ENCODE results near the gene COLEC12.

- TF ChIP-seq CTCF (IDR thresholded peaks at IDR 0.05), result no peak
- no peak for TF ChIP-seq POLR2A (IDR thresholded peaks at IDR 0.05)
- TF ChIP-seq POLR2AphosphoS5 (IDR thresholded peaks at IDR 0.05), result no peak
- TF ChIP-seq EP300 (IDR thresholded peaks at IDR 0.05), result no peak
Observed at GRCh38 chr18:471716-472115, 28.8 kb downstream of the COLEC12 start.
